Measurements from ENCODE around the gene PLCG2. TPM values are rescaled to one million over a fixed set of nuclear protein-coding genes. Genes with fewer than 3 reads are reported as not detected.

The PLCG2 gene
- total RNA-seq, 1 donor from 2014 or later = 14.2 TPM

- Histone ChIP-seq H3K36me3 (no peaks in the 10 kb centered on the region), H3K27ac (no peak overlapping the region), H3K27me3 (no peaks in the 10 kb centered on the region), H3K9me3 (no peaks in the 10 kb centered on the region), H3K4me1 (peaks cover 19% of the 10 kb centered on the region), H3K4me3 (no peak overlapping the region)
- DNase-seq (ENCODE audit: extremely low spot score in 2 of 2) = no peak
- TF ChIP-seq POLR2A (IDR thresholded peaks at IDR 0.05) (no peak), POLR2AphosphoS5 (IDR thresholded peaks at IDR 0.05; ENCODE audit: insufficient read depth in 1 of 2, low read depth in 1 of 2) (no peak), CTCF (IDR thresholded peaks at IDR 0.05) (no peak)
- intact Hi-C loops (cut with DNase I) = no loop called here
These were observed 5.1 kb downstream of the PLCG2 start for GRCh38 chr16:81784072-81784795.

GRCh38 chr16:81785138-81785924 is 6.2 kb downstream of the PLCG2 start:
- Histone ChIP-seq H3K9me3 (no peaks in the 10 kb centered on the region), H3K27ac (no peak overlapping the region), H3K4me1 (peaks cover 12% of the 10 kb centered on the region), H3K36me3 (no peaks in the 10 kb centered on the region), H3K27me3 (no peaks in the 10 kb centered on the region), H3K4me3 (no peak overlapping the region)
- intact Hi-C loops (cut with DNase I) = no loop called here
- DNase-seq (ENCODE audit: extremely low spot score in 2 of 2) = no peak
- no peak for TF ChIP-seq POLR2AphosphoS5 (IDR thresholded peaks at IDR 0.05; ENCODE audit: insufficient read depth in 1 of 2, low read depth in 1 of 2)
- no peak for TF ChIP-seq CTCF (IDR thresholded peaks at IDR 0.05)
- TF ChIP-seq POLR2A (IDR thresholded peaks at IDR 0.05) = no peak

GRCh38 chr16:81786321-81786720 is 7.2 kb downstream of the PLCG2 start:
- intact Hi-C loops (cut with DNase I) = no loop called here
- TF ChIP-seq POLR2AphosphoS5 (IDR thresholded peaks at IDR 0.05; ENCODE audit: insufficient read depth in 1 of 2, low read depth in 1 of 2) = no peak
- TF ChIP-seq POLR2A (IDR thresholded peaks at IDR 0.05) = no peak
- DNase-seq (ENCODE audit: extremely low spot score in 2 of 2) = no peak
- H3K4me3 ChIP-seq = no peak overlapping the region
- H3K27ac ChIP-seq = no peak overlapping the region
- H3K4me1 ChIP-seq = peaks cover 12% of the 10 kb centered on the region
- no peaks in the 10 kb centered on the region for H3K27me3 ChIP-seq
- no peaks in the 10 kb centered on the region for H3K36me3 ChIP-seq
- H3K9me3 ChIP-seq = no peaks in the 10 kb centered on the region

- Histone ChIP-seq H3K36me3 (no peaks in the 10 kb centered on the region), H3K4me1 (peaks cover 12% of the 10 kb centered on the region), H3K4me3 (no peak overlapping the region), H3K9me3 (no peaks in the 10 kb centered on the region), H3K27me3 (no peaks in the 10 kb centered on the region), H3K27ac (no peak overlapping the region)
- DNase-seq (ENCODE audit: extremely low spot score in 2 of 2) = no peak
- TF ChIP-seq POLR2A (IDR thresholded peaks at IDR 0.05) (no peak), POLR2AphosphoS5 (IDR thresholded peaks at IDR 0.05; ENCODE audit: insufficient read depth in 1 of 2, low read depth in 1 of 2) (no peak), CTCF (IDR thresholded peaks at IDR 0.05) (no peak)
- intact Hi-C loops (cut with DNase I) = no loop called here
These were observed 7.8 kb downstream of the PLCG2 start for GRCh38 chr16:81786868-81787267.

DNA sequence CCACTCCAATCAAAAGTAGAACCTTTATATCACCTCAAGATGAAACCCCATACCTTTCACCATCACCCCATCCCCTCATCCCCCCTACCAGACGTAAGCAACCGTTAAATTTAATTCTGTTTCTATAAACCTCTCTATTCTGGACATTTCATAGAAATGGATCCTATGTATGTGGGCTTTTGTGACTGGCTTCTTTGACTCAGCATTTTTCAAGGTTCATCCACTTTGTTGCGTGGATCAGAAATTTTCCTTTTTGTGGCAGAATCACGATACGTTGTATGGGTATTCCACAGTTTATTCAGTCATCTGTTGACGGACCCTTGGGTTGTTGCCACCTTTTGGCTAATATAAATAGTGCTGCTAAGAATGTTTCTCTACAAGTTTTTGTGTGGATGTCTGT is 8.6 kb downstream of the PLCG2 start:
- Histone ChIP-seq H3K4me1 (peaks cover 12% of the 10 kb centered on the region), H3K4me3 (no peak overlapping the region), H3K9me3 (no peaks in the 10 kb centered on the region), H3K27me3 (no peaks in the 10 kb centered on the region), H3K27ac (no peak overlapping the region), H3K36me3 (no peaks in the 10 kb centered on the region)
- intact Hi-C loops (cut with DNase I) = no loop called here
- no peak for DNase-seq (ENCODE audit: extremely low spot score in 2 of 2)
- TF ChIP-seq POLR2AphosphoS5 (IDR thresholded peaks at IDR 0.05; ENCODE audit: insufficient read depth in 1 of 2, low read depth in 1 of 2) (no peak), CTCF (IDR thresholded peaks at IDR 0.05) (no peak), POLR2A (IDR thresholded peaks at IDR 0.05) (no peak)
